Airway epithelial cell (primary cell): ENCODE results near the gene RPE. TPM values are rescaled to one million over a fixed set of nuclear protein-coding genes. Genes with fewer than 3 reads are reported as not detected.

Source experiments
- total RNA-seq: library from RNA; depleted of rRNA; stranded (reverse); fragments of >200 nt; gene quantifications from 2 replicates; pipeline ENCODE4 v1.2.3, GENCODE V29; 2015

RPE gene
- total RNA-seq = 54.1 and 100 TPM in 2 replicates

DNA sequence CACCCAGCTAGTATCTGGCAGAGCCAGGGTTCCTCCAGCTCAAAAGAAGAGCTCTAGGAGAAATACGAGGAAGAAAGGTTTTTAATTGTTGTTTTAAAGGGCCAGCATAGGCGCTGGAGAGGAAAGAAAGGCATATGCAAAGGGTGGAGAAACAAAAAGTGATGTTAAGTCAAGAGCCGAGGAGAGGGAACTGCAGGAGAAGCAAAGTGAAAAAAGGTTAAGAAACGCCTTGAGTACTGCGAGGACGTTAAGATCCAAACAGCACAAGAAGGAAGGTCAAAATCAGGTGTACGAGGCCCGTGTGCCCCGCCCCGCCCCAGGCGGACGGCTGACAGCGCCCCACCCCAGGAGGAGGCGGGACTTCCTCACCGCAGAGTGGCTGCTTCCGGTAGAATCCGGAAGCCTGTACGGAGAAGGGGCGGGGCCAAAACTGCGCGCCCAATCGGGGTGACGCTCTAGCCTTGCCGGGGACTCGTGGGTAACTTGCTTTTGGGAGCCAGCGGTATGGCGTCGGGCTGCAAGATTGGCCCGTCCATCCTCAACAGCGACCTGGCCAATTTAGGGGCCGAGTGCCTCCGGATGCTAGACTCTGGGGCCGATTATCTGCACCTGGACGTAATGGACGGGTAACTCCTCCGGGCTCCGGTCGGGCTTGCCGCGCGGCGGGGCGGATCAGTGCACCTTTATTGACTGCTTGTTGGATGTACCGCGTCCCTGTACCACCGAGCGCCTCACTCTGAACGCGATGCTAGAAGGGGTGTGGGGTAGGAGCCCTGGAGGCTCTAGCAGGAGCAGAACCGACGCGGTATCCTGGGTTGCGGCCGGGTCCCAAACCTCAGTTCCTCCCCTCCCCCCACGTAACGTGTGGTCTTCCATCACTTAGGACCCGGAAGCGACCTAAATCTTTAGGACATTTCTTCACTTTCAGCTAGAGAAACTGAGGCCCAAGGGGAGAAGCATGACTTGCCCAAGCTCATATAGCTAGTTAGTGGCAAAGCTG is at the start of gene RPE:
Gene RPE, plus strand, starts transcription at position 481 of the 1,000 bp plus-strand sequence. Its CDS starts 24 bp downstream, at position 505.

Other genes with a start within 250 kb of the RPE start
- 0.14 TPM in 1 of 2 replicates, not detected in the other for gene UNC80, start 230.8 kb upstream of the RPE start, total RNA-seq
- gene KANSL1L, start 168.8 kb downstream of the RPE start, total RNA-seq = 1.5 and 3.2 TPM in 2 replicates
- gene ACADL, start 222.8 kb downstream of the RPE start, total RNA-seq = 0.28 TPM in 1 of 2 replicates, not detected in the other